AG04450 (cell line): ENCODE data around the gene AUTS2. TPM values are rescaled to one million over a fixed set of nuclear protein-coding genes. Genes with fewer than 3 reads are reported as not detected.

Experiments
- CTCF ChIA-PET: fragments of 300-600, 350-600 bp; formaldehyde crosslinking; extraction: SDS; loops from one replicate; lab custom pipeline; 2022; ENCODE audit warnings: antibody characterized with exemption, inconsistent platforms; lab: Charles Lee
- POLR2A ChIA-PET: fragments of 350-600 bp; formaldehyde crosslinking; extraction: SDS; loops from one replicate; lab custom pipeline; 2021; ENCODE audit warnings: antibody characterized with exemption, inconsistent platforms; lab: Yijun Ruan, JAX
- DNase-seq: peaks from one replicate; pipeline ENCODE4 v3.0.0-alpha.2; 2011; ENCODE audit warnings: low read depth, low spot score
- H3K27ac ChIP-seq: one replicate; pipeline ENCODE4 v1.5.1; 2012; ENCODE audit warnings: low read depth, low read length, control low read depth
- H3K27me3 ChIP-seq: one replicate; pipeline ENCODE4 v1.6.0; 2012; ENCODE audit warnings: low read length; ENCODE audit not compliant: control insufficient read depth, insufficient read depth
- H3K4me3 ChIP-seq: 2 replicates; pipeline ENCODE4 v1.5.1; 2011; ENCODE audit warnings: mild to moderate bottlenecking, low read depth, low read length, control low read depth
- H3K9me3 ChIP-seq: 2 replicates; pipeline ENCODE4 v1.5.1; 2012; ENCODE audit warnings: low read length; ENCODE audit not compliant: control insufficient read depth, insufficient read depth
- polyA plus RNA-seq: library from polyadenylated mRNA; depleted of rRNA; stranded (reverse); fragments of >200 nt; gene quantifications from 2 replicates; pipeline ENCODE4 v1.2.3, GENCODE V29; 2011
- TF ChIP-seq, protein P1 (sequence below): IDR thresholded peaks from 2 replicates; pipeline ENCODE4 v1.5.1; 2011; ENCODE audit warnings: low read depth, low read length, control low read depth, inconsistent platforms

The AUTS2 gene
- polyA plus RNA-seq, 1 experiment: 1.5 TPM

DNA sequence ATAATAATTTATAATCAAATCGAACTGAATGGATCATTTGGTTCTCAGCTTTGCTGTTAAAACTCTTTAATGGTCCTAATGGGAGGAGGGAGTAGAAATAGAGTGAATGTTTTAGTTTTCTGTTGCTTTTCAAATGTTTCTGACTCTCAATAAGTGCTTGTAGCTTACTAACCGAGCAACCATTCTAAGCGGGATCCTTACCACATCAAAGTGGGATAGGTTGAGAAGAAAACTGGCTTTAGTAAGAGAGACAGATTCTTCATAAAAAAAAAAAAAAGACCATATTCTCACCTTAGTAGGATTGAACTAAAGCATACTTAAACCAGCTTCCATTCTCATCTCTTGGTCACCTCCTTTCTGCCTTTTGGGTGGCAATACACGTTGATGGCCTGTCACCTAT, 584.2 kb downstream of the AUTS2 start:
- Histone ChIP-seq H3K4me3 (no peak overlapping the region), H3K27me3 (no peaks in the 10 kb centered on the region)
- POLR2A ChIA-PET: no interaction called here

GRCh38 chr7:70183278-70183677, 585.0 kb downstream of the AUTS2 start:
- H3K4me3 ChIP-seq: no peak overlapping the region
- ChIA-PET POLR2A (no interaction called here), CTCF (interaction anchor here (1.2 to 2.3 kb wide), 2 partner anchors 10 to 515 kb away, joined by 4 to 5 read pairs; no protein-coding TSS in a partner anchor)
- H3K27me3 ChIP-seq: no peaks in the 10 kb centered on the region
- no peaks in the 10 kb centered on the region for H3K9me3 ChIP-seq
- TF ChIP-seq, protein P1, sequence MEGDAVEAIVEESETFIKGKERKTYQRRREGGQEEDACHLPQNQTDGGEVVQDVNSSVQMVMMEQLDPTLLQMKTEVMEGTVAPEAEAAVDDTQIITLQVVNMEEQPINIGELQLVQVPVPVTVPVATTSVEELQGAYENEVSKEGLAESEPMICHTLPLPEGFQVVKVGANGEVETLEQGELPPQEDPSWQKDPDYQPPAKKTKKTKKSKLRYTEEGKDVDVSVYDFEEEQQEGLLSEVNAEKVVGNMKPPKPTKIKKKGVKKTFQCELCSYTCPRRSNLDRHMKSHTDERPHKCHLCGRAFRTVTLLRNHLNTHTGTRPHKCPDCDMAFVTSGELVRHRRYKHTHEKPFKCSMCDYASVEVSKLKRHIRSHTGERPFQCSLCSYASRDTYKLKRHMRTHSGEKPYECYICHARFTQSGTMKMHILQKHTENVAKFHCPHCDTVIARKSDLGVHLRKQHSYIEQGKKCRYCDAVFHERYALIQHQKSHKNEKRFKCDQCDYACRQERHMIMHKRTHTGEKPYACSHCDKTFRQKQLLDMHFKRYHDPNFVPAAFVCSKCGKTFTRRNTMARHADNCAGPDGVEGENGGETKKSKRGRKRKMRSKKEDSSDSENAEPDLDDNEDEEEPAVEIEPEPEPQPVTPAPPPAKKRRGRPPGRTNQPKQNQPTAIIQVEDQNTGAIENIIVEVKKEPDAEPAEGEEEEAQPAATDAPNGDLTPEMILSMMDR: no peak
- H3K27ac ChIP-seq: no peak overlapping the region
- no peak for DNase-seq

More for the DNA sequence above, 584.2 kb downstream of the AUTS2 start:
- CTCF ChIA-PET: interaction anchor here (2.3 kb wide), 1 partner anchor 516 kb away, joined by 5 read pairs; no protein-coding TSS in a partner anchor
- TF ChIP-seq, protein P1: no peak
- H3K9me3 ChIP-seq: no peaks in the 10 kb centered on the region
- no peak for DNase-seq
- H3K27ac ChIP-seq: no peak overlapping the region

- Histone ChIP-seq H3K27ac (no peak overlapping the region), H3K27me3 (no peaks in the 10 kb centered on the region), H3K4me3 (no peak overlapping the region), H3K9me3 (no peaks in the 10 kb centered on the region)
- TF ChIP-seq, protein P1: no peak
- CTCF ChIA-PET: no interaction called here
- DNase-seq: no peak
- POLR2A ChIA-PET: no interaction called here
Measured at GRCh38 chr7:70188901-70189650, 590.8 kb downstream of the AUTS2 start.

DNA sequence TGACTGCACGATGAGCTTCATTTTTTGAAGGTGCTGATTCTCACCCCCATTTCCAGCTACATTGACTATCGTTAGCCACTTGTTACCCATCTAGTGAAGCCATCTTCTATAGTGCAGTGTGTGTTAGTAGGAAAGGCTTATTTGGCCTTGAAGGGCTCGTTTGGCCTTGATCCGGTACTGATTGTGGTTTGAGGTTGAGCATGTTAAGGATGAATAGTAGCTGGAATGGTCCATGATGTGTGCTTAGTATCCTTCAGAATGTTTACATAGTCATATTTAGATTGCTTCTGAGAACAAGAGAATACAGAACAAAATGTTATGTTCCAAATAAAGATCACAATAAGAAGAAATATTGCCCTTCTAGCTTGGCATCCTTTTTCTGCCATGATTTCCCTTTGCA, 591.5 kb downstream of the AUTS2 start:
- Histone ChIP-seq H3K27ac (no peak overlapping the region), H3K9me3 (no peaks in the 10 kb centered on the region), H3K27me3 (no peaks in the 10 kb centered on the region), H3K4me3 (no peak overlapping the region)
- POLR2A ChIA-PET: no interaction called here
- TF ChIP-seq, protein P1: no peak
- CTCF ChIA-PET: no interaction called here
- DNase-seq: no peak

- Histone ChIP-seq H3K27ac (no peak overlapping the region), H3K9me3 (no peaks in the 10 kb centered on the region), H3K4me3 (no peak overlapping the region), H3K27me3 (no peaks in the 10 kb centered on the region)
- DNase-seq: no peak
- ChIA-PET POLR2A (no interaction called here), CTCF (no interaction called here)
- TF ChIP-seq, protein P1: no peak
Measured at GRCh38 chr7:70190281-70190680, 592.0 kb downstream of the AUTS2 start.
